Right atrium auricular region (tissue), 2 donors: Measurements from ENCODE around the gene KRTAP12-4. TPM values are rescaled to one million over a fixed set of nuclear protein-coding genes. Genes with fewer than 3 reads are reported as not detected.

Source experiments
- DNase-seq: peaks from one replicate; pipeline ENCODE4 v3.0.0-alpha.2; 2019; ENCODE audit warnings: low spot score
- H3K27ac ChIP-seq, 2 donors: fragments of 200-600 bp; sonication (generic); 1 replicate in 1 of 2; 2 replicates in 1 of 2; pipeline ENCODE4 v1.5.1; 2016 to 2019
- H3K27me3 ChIP-seq, 2 donors: fragments of 200-600 bp; sonication (generic); one replicate each; pipeline versions ENCODE4 v1.5.1 to v1.6.0; 2017 to 2019
- H3K36me3 ChIP-seq: fragments of 200-600 bp; sonication (generic); one replicate; pipeline ENCODE4 v1.5.1; 2016
- H3K4me1 ChIP-seq, 2 donors: fragments of 200-600 bp; sonication (generic); one replicate each; pipeline versions ENCODE4 v1.5.1 to v1.6.0; 2017 to 2019
- H3K4me3 ChIP-seq, 2 donors: fragments of 200-600 bp; sonication (generic); 1 replicate in 1 of 2; 2 replicates in 1 of 2; pipeline ENCODE4 v1.5.1; 2017 to 2019; ENCODE audit warnings: mild to moderate bottlenecking in 1 of 2, moderate library complexity in 1 of 2
- H3K9me3 ChIP-seq, 2 donors: fragments of 200-600 bp; sonication (generic); one replicate each; pipeline ENCODE4 v1.5.1; 2019
- CTCF ChIP-seq, 2 donors: fragments of 200-600 bp; sonication (generic); IDR thresholded peaks; one replicate each; pipeline ENCODE4 v1.5.1; 2019; ENCODE audit warnings: antibody characterized with exemption in 2 of 2
- total RNA-seq, 2 donors: library from RNA; depleted of rRNA; stranded (reverse); fragments of >200 nt; gene quantifications; one replicate each; pipeline ENCODE4 v1.1.0, GENCODE V29; 2016

Gene KRTAP12-4
- total RNA-seq, 2 donors from 2014 or later = not detected

- peaks cover 7 to 15% of the 10 kb centered on the region in 2 donors for H3K9me3 ChIP-seq
- no peaks in the 10 kb centered on the region for H3K27me3 ChIP-seq
These were observed 45.3 kb downstream of the KRTAP12-4 start for GRCh38 chr21:44609193-44609592.

GRCh38 chr21:44606495-44606894, 48.0 kb downstream of the KRTAP12-4 start:
- DNase-seq = no peak
- no peaks in the 10 kb centered on the region for H3K4me1 ChIP-seq
- H3K36me3 ChIP-seq = no peaks in the 10 kb centered on the region
- H3K9me3 ChIP-seq = peaks cover 7 to 15% of the 10 kb centered on the region in 2 donors
- no peak overlapping the region for H3K27ac ChIP-seq
- no peaks in the 10 kb centered on the region for H3K27me3 ChIP-seq
- no peak for TF ChIP-seq CTCF (IDR thresholded peaks at IDR 0.05)
- H3K4me3 ChIP-seq = no peak overlapping the region

More at GRCh38 chr21:44609193-44609592, 45.3 kb downstream of the KRTAP12-4 start:
- Histone ChIP-seq H3K4me3 (no peak overlapping the region), H3K36me3 (no peaks in the 10 kb centered on the region), H3K27ac (no peak overlapping the region), H3K4me1 (no peaks in the 10 kb centered on the region)
- TF ChIP-seq CTCF (IDR thresholded peaks at IDR 0.05) = no peak
- no peak for DNase-seq

Other genes with a start within 250 kb of the KRTAP12-4 start
- gene LRRC3, start 199.1 kb downstream of the KRTAP12-4 start, total RNA-seq = 1 to 10 TPM; 1.1 to 1.7 TPM
- gene KRTAP10-1, start 114.5 kb downstream of the KRTAP12-4 start, total RNA-seq = not detected
- not detected for gene KRTAP10-2, start 103.2 kb downstream of the KRTAP12-4 start, total RNA-seq
- not detected for gene KRTAP10-3, start 95.9 kb downstream of the KRTAP12-4 start, total RNA-seq
- not detected for gene KRTAP10-4, start 80.9 kb downstream of the KRTAP12-4 start, total RNA-seq
- gene KRTAP10-5, start 74.1 kb downstream of the KRTAP12-4 start, total RNA-seq = not detected
- gene KRTAP10-6, start 62.2 kb downstream of the KRTAP12-4 start, total RNA-seq = not detected
- not detected for gene KRTAP10-7, start 54.1 kb downstream of the KRTAP12-4 start, total RNA-seq
- not detected for gene KRTAP10-8, start 42.6 kb downstream of the KRTAP12-4 start, total RNA-seq
- not detected for gene KRTAP10-9, start 27.6 kb downstream of the KRTAP12-4 start, total RNA-seq
- gene KRTAP10-10, start 17.3 kb downstream of the KRTAP12-4 start, total RNA-seq = not detected
- gene KRTAP10-11, start 8.2 kb downstream of the KRTAP12-4 start, total RNA-seq = not detected
- gene KRTAP12-3, start 3.3 kb upstream of the KRTAP12-4 start, total RNA-seq = not detected
- not detected for gene KRTAP12-2, start 12.3 kb upstream of the KRTAP12-4 start, total RNA-seq
- gene KRTAP12-1, start 27.5 kb upstream of the KRTAP12-4 start, total RNA-seq = not detected
- gene KRTAP10-12, start 42.5 kb upstream of the KRTAP12-4 start, total RNA-seq = not detected
- not detected for gene TSPEAR, start 56.9 kb upstream of the KRTAP12-4 start, total RNA-seq
- 10 to 100 TPM; 47.5 to 52.5 TPM for gene UBE2G2, start 147.2 kb upstream of the KRTAP12-4 start, total RNA-seq
- gene SUMO3, start 163.4 kb upstream of the KRTAP12-4 start, total RNA-seq = 10 to 100 TPM; 59.7 to 74.1 TPM
- gene PTTG1IP, start 219.0 kb upstream of the KRTAP12-4 start, total RNA-seq = 100 to 1,000 TPM; 284 to 303 TPM